ENCODE results near the gene KRTAP5-5. TPM values are rescaled to one million over a fixed set of nuclear protein-coding genes. Genes with fewer than 3 reads are reported as not detected.

The KRTAP5-5 gene
- total RNA-seq, 4 donors from 2014 or later = 2.5 TPM; not detected in 3

- DNase-seq (ENCODE audit: low spot score in 2 of 2) = peak in 1 of 2 donors; percentile 68
Observed at GRCh38 chr11:1679881-1680280, 50.3 kb downstream of the KRTAP5-5 start.

More at GRCh38 chr11:1679881-1680280, 50.3 kb downstream of the KRTAP5-5 start:
- intact Hi-C loops (cut with DNase I; ENCODE audit: low total_unique reads) = no loop called here
- no peak overlapping the region for H3K4me3 ChIP-seq (ENCODE audit: low read depth, poor library complexity, severe bottlenecking)
- 80 to 87% methylated on average over 10 of the region's 10 CpGs for WGBS, 2 donors
- TF ChIP-seq CTCF (IDR thresholded peaks at IDR 0.05) (no peak), POLR2A (IDR thresholded peaks at IDR 0.05) (no peak)

Other genes starting within 250 kb of the KRTAP5-5 start
- gene BRSK2, start 239.8 kb upstream of the KRTAP5-5 start, total RNA-seq = under 1 TPM in 2 of 4 donors, not detected in 2; 0.23 to 0.68 TPM
- gene MOB2, start 143.0 kb upstream of the KRTAP5-5 start, total RNA-seq = 100 to 1,000 TPM in 1 of 4 donors, 10 to 100 TPM in 3; 84.8 to 126 (median 93.8) TPM
- 10 to 100 TPM in 1 of 4 donors, 1 to 10 TPM in 3; 4.0 to 11.6 (median 5.9) TPM for gene DUSP8, start 57.5 kb upstream of the KRTAP5-5 start, total RNA-seq
- 1 to 10 TPM in 1 of 4 donors, not detected in 3; 8.1 TPM for gene KRTAP5-1, start 44.5 kb upstream of the KRTAP5-5 start, total RNA-seq
- gene KRTAP5-2, start 31.5 kb upstream of the KRTAP5-5 start, total RNA-seq = 10 to 100 TPM in 1 of 4 donors, under 1 TPM in 1, not detected in 2; 0.55 to 15.1 TPM
- 10 to 100 TPM in 1 of 4 donors, not detected in 3; 16.2 TPM for gene KRTAP5-3, start 21.3 kb upstream of the KRTAP5-5 start, total RNA-seq
- 1 to 10 TPM in 1 of 4 donors, not detected in 3; 7.9 TPM for gene KRTAP5-4, start 7.6 kb upstream of the KRTAP5-5 start, total RNA-seq
- 1 to 10 TPM in 1 of 4 donors, not detected in 3; 6.7 TPM for gene KRTAP5-6, start 67.4 kb downstream of the KRTAP5-5 start, total RNA-seq
- 10 to 100 TPM in 1 of 4 donors, 1 to 10 TPM in 3; 2.5 to 13.7 (median 6.3) TPM for gene IFITM10, start 120.8 kb downstream of the KRTAP5-5 start, total RNA-seq
- gene CTSD, start 134.2 kb downstream of the KRTAP5-5 start, total RNA-seq = 100 to 1,000 TPM; 573 to 913 (median 707) TPM
- 100 to 1,000 TPM in 3 of 4 donors, 10 to 100 TPM in 1; 74.1 to 177 (median 106) TPM for gene SYT8, start 205.2 kb downstream of the KRTAP5-5 start, total RNA-seq
- 10 to 100 TPM; 10.7 to 17.7 (median 15.8) TPM for gene TNNI2, start 209.2 kb downstream of the KRTAP5-5 start, total RNA-seq
- 100 to 1,000 TPM in 1 of 4 donors, 10 to 100 TPM in 3; 73.7 to 105 (median 86.6) TPM for gene LSP1, start 223.3 kb downstream of the KRTAP5-5 start, total RNA-seq

All from lower leg skin (tissue), 4 donors.